IPS-15b (cell line): ENCODE data around the gene LRRC71.

Source experiments
- H3K27me3 ChIP-seq: one replicate; pipeline ENCODE4 v1.6.1; 2013; ENCODE audit warnings: low read length; ENCODE audit not compliant: control insufficient read depth, insufficient read depth
- H3K36me3 ChIP-seq: one replicate; pipeline ENCODE4 v1.6.1; 2013; ENCODE audit warnings: low read length; ENCODE audit not compliant: control insufficient read depth, insufficient read depth
- H3K4me1 ChIP-seq: one replicate; pipeline ENCODE4 v1.6.1; 2013; ENCODE audit warnings: mild to moderate bottlenecking, low read length; ENCODE audit not compliant: control insufficient read depth, insufficient read depth
- H3K4me3 ChIP-seq: one replicate; pipeline ENCODE4 v1.5.1; 2013; ENCODE audit warnings: low read depth, low read length
- H3K9ac ChIP-seq: one replicate; pipeline ENCODE4 v1.6.1; 2013; ENCODE audit warnings: low read depth, mild to moderate bottlenecking, low read length
- H3K9me3 ChIP-seq: one replicate; pipeline ENCODE4 v1.6.1; 2013; ENCODE audit warnings: mild to moderate bottlenecking, low read length; ENCODE audit not compliant: control insufficient read depth, insufficient read depth

LRRC71 gene

GRCh38 chr1:156945881-156946661, 25.6 kb downstream of the LRRC71 start:
- no peak overlapping the region for H3K9ac ChIP-seq
- H3K9me3 ChIP-seq, result no peaks in the 10 kb centered on the region
- no peaks in the 10 kb centered on the region for H3K27me3 ChIP-seq
- H3K4me1 ChIP-seq, result no peaks in the 10 kb centered on the region
- peaks cover 65% of the 10 kb centered on the region for H3K36me3 ChIP-seq
- H3K4me3 ChIP-seq, result no peak overlapping the region

GRCh38 chr1:156947127-156947526, 26.7 kb downstream of the LRRC71 start:
- peaks cover 62% of the 10 kb centered on the region for H3K36me3 ChIP-seq

GRCh38 chr1:156947818-156948525, 27.5 kb downstream of the LRRC71 start:
- no peaks in the 10 kb centered on the region for H3K9me3 ChIP-seq
- no peaks in the 10 kb centered on the region for H3K27me3 ChIP-seq
- no peak overlapping the region for H3K9ac ChIP-seq
- no peaks in the 10 kb centered on the region for H3K4me1 ChIP-seq
- H3K36me3 ChIP-seq, result peaks cover 57% of the 10 kb centered on the region
- H3K4me3 ChIP-seq, result no peak overlapping the region

More at GRCh38 chr1:156947127-156947526, 26.7 kb downstream of the LRRC71 start:
- Histone ChIP-seq H3K9me3 (no peaks in the 10 kb centered on the region), H3K4me3 (no peak overlapping the region), H3K4me1 (no peaks in the 10 kb centered on the region), H3K27me3 (no peaks in the 10 kb centered on the region), H3K9ac (no peak overlapping the region)

GRCh38 chr1:156948708-156949107, 28.3 kb downstream of the LRRC71 start:
- Histone ChIP-seq H3K4me3 (no peak overlapping the region), H3K27me3 (no peaks in the 10 kb centered on the region), H3K9ac (no peak overlapping the region), H3K36me3 (peaks cover 53% of the 10 kb centered on the region), H3K4me1 (no peaks in the 10 kb centered on the region), H3K9me3 (no peaks in the 10 kb centered on the region)

- Histone ChIP-seq H3K4me3 (no peak overlapping the region), H3K9me3 (no peaks in the 10 kb centered on the region), H3K4me1 (no peaks in the 10 kb centered on the region), H3K27me3 (no peaks in the 10 kb centered on the region), H3K36me3 (peaks cover 50% of the 10 kb centered on the region), H3K9ac (no peak overlapping the region)
Measured at GRCh38 chr1:156949127-156949526, 28.7 kb downstream of the LRRC71 start.

- Histone ChIP-seq H3K4me1 (no peaks in the 10 kb centered on the region), H3K4me3 (no peak overlapping the region), H3K27me3 (no peaks in the 10 kb centered on the region), H3K9ac (no peak overlapping the region), H3K36me3 (peaks cover 39% of the 10 kb centered on the region), H3K9me3 (no peaks in the 10 kb centered on the region)
Measured at GRCh38 chr1:156951371-156951770, 30.9 kb downstream of the LRRC71 start.

GRCh38 chr1:156953571-156953970, 33.1 kb downstream of the LRRC71 start:
- Histone ChIP-seq H3K4me1 (no peaks in the 10 kb centered on the region), H3K9me3 (no peaks in the 10 kb centered on the region), H3K9ac (no peak overlapping the region), H3K36me3 (peaks cover 34% of the 10 kb centered on the region), H3K4me3 (no peak overlapping the region), H3K27me3 (no peaks in the 10 kb centered on the region)

GRCh38 chr1:156956333-156956732, 35.9 kb downstream of the LRRC71 start:
- Histone ChIP-seq H3K36me3 (peaks cover 46% of the 10 kb centered on the region), H3K4me1 (no peaks in the 10 kb centered on the region), H3K9ac (no peak overlapping the region), H3K4me3 (no peak overlapping the region), H3K9me3 (no peaks in the 10 kb centered on the region), H3K27me3 (no peaks in the 10 kb centered on the region)

- Histone ChIP-seq H3K36me3 (peaks cover 50% of the 10 kb centered on the region), H3K9me3 (no peaks in the 10 kb centered on the region), H3K9ac (no peak overlapping the region), H3K4me1 (no peaks in the 10 kb centered on the region), H3K4me3 (no peak overlapping the region), H3K27me3 (no peaks in the 10 kb centered on the region)
Measured at GRCh38 chr1:156957634-156958033, 37.2 kb downstream of the LRRC71 start.

- peaks cover 50% of the 10 kb centered on the region for H3K36me3 ChIP-seq
Measured at GRCh38 chr1:156958247-156958714, 37.8 kb downstream of the LRRC71 start.

GRCh38 chr1:156959414-156959813, 39.0 kb downstream of the LRRC71 start:
- Histone ChIP-seq H3K9ac (no peak overlapping the region), H3K27me3 (no peaks in the 10 kb centered on the region), H3K9me3 (no peaks in the 10 kb centered on the region), H3K36me3 (peaks cover 53% of the 10 kb centered on the region), H3K4me3 (no peak overlapping the region), H3K4me1 (no peaks in the 10 kb centered on the region)

More at GRCh38 chr1:156958247-156958714, 37.8 kb downstream of the LRRC71 start:
- H3K4me3 ChIP-seq, result no peak overlapping the region
- no peak overlapping the region for H3K9ac ChIP-seq
- no peaks in the 10 kb centered on the region for H3K4me1 ChIP-seq
- H3K27me3 ChIP-seq, result no peaks in the 10 kb centered on the region
- no peaks in the 10 kb centered on the region for H3K9me3 ChIP-seq

- H3K27me3 ChIP-seq, result no peaks in the 10 kb centered on the region
- H3K36me3 ChIP-seq, result peaks cover 53% of the 10 kb centered on the region
- no peaks in the 10 kb centered on the region for H3K4me1 ChIP-seq
- no peak overlapping the region for H3K4me3 ChIP-seq
- H3K9ac ChIP-seq, result no peak overlapping the region
- no peaks in the 10 kb centered on the region for H3K9me3 ChIP-seq
Measured at GRCh38 chr1:156959925-156960324, 39.5 kb downstream of the LRRC71 start.
